Activated naive CD8-positive, alpha-beta T cell treated with anti-CD3 and anti-CD28 coated beads, Interleukin-2, amount 50 U/mL, for 16 hours (primary cell): ENCODE data around the gene RNF32.
"Not testable (repeated sequence)": the region's sequence is repeated elsewhere in the genome, so short reads cannot be mapped to it uniquely, and the experiment has no call there.

Source experiments
- DNase-seq: peaks from one replicate; pipeline ENCODE4 v3.0.0-alpha.2; 2020; ENCODE audit warnings: low read depth, low spot score

RNF32 gene

DNA sequence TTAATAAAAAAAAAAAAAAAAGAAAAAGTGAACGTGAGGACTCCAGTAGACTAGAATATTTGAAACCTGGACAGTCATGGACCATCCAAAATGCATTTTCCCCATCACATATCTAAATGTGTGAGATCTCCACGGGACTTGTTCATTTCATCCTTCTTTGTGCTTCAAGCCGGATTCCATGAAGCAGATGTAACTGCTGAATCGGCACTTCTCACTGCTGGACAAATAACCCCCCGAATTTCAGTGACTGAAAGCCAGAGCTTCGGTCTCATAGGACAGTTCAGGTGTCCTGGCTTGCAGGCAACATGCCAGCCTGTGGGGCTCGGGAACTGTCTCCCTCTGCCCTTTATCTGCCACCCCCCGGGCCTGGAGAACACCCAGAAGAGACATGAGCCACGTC lies 33.3 kb downstream of the RNF32 start:
- no peak for DNase-seq

DNA sequence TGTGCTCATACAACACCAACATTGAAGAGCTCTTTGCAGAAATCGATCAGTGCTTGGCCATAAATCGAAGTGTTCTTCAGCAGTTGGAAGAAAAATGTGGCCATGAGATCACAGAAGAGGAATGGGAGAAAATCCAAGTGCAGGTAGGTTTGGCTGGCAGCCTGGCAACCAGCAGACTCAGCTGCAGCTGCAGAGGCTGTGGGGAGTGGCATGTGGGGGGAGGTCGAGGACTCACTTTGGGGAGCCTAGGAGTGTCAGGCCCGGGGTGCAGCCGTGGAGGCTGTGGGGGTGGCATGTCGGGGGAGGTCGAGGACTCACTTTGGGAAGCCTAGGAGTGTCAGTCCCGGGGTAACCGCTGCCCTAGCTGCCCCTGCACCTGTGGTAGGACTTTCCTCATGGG lies 35.1 kb downstream of the RNF32 start:
- DNase-seq, result no peak

DNA sequence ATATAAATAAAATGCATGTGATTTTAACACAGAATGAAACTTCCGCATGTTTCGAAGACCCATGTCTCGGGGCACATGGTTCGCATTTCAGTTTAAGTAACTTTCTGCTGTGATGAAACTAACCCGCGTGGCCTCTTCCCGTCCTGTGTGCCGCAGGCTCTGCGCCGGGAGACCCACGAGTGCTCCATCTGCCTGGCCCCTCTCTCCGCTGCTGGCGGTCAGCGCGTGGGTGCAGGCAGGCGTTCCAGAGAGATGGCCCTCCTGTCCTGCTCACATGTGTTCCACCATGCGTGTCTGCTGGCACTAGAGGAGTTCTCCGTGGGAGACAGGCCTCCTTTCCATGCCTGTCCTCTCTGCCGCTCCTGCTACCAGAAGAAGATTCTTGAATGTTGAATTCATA lies 35.7 kb downstream of the RNF32 start:
- no peak for DNase-seq

DNA sequence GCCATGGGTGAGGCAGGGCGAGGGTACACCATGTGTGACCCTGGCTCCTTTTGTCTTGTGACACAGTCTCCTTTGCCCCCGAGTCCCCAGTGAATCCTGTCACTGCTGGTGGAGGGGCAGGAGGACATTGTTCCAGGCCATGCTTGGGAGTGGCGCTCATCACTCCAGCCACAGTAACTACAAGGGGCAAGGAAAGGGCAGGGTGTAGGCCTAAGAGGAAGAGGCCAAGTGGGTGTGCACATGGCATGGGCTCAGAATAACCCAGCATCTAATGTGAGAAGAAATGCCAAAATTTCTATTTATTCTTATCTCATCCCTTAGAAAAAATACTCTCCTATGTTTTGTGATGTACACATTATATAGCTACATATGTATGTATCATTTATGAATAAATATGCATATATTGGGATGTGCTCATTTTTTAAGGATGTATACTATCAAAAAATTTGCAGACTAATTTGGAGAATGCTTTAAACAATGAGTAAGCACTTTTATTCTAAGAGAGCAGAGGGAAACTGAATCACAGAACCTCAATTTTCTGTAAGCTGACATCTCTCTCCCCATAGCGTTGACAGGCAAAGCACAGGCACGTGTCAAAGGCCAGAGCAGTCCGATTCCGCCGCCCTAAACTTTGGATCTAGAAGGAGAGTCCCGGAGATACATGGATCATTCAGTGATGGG lies 36.9 kb downstream of the RNF32 start:
- no peak for DNase-seq

DNA sequence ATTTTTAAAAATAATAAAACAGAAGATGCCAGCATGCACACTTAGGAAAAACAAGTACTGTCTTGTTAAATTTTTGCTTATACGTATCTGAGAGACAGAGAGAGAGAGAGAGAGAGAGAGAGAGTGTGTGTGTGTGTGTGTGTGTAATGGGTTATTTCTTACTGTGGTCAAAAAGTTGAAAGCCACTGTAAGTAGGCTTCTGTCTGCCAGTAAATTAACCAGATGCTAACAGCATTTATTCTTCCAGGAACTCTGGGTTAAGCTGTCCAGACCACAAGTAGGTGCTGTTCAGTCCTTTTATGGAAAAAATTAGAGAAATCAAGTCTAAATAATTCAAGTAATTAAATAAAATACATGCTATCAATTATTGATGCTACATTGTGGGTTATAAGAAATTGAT lies 39.7 kb downstream of the RNF32 start:
- no peak for DNase-seq

DNA sequence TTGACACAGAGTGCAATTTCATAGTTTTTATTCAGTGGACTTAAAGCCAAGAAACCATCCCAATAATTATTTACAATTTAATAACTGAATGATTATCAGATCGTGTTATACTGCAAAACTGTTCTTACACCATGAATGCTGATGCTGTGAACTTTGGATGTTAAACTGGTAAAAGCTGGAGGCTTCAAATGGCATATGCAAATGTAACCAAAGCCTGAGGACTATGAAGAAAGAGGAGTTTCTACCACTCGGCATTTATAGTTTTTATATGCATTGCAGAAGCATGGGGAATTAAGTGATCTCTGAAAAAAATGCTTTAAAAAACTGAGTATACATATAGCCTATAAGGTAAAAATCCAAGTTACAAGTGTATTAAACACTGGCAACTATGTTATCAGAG lies 42.4 kb downstream of the RNF32 start:
- no peak for DNase-seq

DNA sequence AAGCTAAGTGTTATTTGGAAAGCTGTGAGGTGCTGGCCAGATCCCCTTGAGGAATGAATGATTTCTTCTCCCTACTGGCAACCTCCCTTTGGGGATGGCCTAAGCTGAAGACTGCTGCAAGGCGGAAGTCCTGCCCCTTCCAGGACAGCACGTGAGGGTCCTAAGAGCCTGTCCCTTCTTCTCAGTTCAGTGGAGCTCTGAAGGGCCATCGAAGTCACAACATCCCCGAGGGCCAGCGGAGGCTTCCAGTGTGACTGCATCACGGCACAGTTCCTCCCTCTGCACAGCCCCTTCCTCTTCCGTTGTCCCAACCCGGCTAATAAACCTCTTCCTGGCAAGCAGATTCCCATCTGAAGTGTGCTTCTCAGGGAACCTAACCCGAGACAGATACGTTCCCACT lies 43.7 kb downstream of the RNF32 start:
- DNase-seq, result no peak

DNA sequence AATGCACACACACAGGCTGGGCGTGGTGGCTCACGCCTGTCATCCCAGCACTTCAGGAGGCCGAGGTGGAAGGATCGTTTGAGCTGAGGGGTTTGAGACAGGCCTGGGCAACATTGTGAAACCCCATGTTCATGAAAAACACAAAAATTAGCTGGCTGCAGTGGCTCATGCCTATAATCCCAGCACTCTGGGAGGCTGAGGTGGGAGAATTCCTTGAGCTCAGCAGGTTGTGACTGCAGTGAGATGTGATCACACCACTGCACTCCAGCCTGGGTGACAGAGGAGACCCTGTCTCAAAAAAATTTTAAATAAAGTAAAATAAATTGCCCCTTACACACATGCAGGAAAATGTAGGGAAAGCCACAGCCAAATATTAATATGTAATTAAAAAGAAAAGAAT lies 44.1 kb downstream of the RNF32 start:
- no peak for DNase-seq

DNA sequence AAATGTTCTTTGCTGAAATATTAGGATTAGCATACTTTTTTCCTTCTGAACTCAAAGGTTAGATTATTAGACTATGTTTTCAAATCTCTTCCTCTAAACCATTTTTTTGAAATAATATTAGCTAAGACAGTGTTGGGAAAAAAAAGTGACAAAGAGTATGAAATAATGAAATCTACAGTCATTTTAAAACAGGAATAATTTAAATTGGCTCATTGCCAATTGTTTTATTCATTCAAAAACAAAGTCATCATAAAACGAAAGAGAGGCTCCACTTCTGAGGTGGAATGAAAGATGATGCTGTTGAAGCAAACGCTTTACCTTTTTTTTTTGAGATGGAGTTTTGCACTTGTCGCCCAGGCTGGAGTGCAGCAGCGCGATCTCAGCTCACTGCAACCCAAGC lies 51.2 kb downstream of the RNF32 start:
- no peak for DNase-seq

DNA sequence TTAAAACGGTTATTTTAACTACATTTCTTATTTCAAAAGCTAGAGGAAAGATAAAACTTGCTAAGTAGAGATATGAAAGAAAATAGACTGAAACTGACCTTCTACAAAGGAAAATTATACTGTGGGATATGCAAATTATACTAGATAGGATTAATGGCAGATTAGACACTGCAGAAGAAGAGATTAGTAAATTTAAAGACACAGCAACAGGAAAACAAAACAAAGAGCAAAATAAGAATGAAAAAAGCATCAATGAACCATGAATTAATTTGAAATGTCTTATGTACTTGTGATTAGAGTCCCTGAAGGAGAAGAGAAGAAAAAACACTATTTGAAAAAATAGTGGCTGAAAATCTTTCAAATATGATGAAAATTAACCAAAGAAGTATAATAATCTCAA lies 52.3 kb downstream of the RNF32 start:
- no peak for DNase-seq

DNA sequence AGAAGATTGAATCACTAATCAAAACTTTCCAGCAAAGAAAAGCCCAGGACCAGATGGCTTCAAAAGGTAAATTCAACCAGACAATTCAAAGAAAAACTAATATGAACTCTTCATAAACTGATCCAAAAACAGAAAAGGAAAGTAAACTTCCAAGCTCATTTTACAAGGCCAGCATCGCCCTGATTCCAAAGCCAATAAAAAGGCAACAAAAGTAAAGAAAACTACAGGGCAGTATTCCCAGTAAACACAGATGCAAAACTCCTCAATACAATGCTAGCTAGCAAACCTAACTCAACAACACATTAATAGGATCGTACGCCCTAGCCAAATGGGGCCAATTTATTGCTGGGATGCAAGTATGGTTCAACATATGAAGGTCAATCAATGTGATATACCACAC lies 53.1 kb downstream of the RNF32 start:
- no peak for DNase-seq

DNA sequence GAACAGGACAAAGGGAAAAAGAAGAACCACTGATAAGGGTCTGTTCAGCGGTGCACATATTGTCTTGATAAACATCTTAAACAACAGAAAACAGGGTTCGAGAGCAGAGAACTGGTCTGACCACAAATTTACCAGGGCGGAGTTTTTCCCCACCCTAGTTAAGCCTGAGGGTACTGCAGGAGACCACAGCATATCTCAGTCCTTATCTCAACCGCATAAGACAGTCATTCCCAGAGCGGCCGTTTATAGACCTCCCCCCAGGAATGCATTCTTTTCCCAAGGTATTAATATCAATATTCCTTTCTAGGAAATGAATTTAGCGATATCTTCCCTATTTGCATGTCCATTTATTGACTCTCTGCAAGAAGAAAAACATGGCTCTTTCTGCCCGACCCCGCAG lies 56.7 kb downstream of the RNF32 start:
- not testable (repeated sequence) for DNase-seq

DNA sequence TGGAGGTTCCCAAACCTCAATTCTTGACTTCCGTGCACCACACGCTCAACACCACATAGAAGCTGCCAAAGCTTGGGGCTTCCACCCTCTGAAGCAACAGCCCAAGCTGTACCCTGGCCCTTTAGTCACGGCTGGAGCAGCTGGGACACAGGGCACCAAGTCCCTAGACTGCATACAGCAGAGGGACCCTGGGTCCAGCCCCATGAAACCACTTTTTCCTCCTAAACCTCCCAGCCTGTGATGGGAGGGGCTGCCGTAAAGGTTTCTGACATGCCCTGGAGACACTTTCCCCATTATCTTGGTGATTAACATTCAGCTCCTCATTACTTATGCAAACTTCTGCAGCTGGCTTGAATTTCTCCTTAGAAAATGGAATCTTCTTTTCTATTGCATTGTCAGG lies 57.9 kb downstream of the RNF32 start:
- DNase-seq, result not testable (repeated sequence)

DNA sequence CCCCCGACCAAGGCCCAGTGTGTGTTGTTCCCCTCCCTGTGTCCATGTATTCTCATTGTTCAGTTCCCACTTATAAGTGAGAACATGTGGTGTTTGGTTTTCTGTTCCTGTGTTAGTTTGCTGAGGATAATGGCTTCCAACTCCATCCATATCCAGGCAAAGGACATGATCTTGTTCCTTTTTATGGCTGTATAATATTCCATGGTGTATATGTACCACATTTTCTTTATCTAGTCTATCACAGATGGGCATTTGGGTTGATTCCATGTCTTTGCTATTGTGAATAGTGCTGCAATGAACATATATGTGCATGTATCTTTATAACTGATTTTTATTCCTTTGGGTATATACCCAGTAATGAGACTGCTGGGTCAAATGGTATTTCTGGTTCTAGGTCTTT lies 61.2 kb downstream of the RNF32 start:
- not testable (repeated sequence) for DNase-seq

DNA sequence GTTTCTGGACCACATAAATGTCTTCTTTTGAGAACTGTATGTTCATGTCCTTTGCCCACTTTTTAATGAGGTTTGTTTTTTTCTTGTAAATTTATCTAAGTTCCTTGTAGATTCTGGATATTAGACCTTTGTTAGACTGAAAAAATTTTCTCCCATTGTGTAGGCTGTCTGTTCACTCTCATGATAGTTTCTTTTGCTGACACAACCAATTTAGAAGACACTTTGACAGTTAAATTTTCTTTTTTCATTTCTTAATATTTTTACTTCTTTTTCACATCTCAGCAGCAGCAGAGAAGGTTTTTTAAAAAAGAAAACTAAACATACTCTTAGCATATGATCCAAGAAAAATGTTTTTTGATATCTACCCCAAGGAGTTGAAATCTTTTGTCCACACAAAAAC lies 61.8 kb downstream of the RNF32 start:
- no peak for DNase-seq

DNA sequence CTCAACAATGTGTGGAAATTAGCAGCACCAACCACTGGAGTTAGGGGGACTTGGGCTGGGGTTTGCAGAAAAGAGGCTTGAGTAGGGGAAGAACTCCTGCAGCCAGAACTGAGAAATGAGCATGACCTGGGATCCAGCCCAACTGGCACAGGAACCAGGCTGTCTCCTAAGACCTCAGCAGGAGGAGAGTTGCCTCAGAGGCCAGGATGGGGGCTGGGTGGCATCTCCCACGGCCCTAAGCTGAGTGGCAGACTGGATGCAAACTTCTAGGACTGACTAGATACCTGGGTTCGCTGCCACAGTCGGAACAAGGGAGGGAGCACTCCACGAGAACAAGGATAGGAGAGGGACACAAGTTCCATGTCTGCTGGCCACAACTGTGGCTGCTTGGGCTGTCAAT lies 62.6 kb downstream of the RNF32 start:
- no peak for DNase-seq

DNA sequence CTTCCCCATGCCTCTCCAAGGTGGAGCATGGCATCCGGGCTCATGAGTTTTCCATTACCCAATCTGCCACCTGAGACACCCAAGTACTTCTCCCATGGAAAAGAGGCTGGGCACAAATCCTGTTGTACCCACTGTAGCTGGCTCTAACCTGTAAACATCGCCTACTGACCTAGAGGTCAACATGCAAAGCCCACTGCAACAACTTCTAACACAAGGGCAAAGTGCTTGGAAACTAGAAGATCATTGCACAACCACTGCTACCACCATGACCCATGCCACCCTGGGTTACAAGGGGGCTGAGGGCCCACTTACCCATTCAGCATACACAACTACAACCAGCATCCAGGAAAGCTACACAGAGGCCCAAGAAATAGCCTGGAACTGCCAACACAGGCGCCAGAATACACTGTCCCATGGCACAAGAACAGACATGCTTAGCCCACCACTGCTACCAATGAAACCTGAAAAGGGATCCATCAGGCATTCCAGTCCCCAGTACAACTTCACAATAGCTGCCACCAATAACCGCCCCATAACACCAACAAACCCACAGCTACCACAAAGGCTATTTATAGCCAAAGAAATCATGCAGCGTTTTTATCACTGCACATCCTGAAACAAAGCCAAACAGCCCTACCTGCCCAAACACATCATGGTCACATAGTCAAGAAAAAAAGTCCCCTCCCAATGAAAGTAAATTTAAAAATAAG lies 63.4 kb downstream of the RNF32 start:
- no peak for DNase-seq

DNA sequence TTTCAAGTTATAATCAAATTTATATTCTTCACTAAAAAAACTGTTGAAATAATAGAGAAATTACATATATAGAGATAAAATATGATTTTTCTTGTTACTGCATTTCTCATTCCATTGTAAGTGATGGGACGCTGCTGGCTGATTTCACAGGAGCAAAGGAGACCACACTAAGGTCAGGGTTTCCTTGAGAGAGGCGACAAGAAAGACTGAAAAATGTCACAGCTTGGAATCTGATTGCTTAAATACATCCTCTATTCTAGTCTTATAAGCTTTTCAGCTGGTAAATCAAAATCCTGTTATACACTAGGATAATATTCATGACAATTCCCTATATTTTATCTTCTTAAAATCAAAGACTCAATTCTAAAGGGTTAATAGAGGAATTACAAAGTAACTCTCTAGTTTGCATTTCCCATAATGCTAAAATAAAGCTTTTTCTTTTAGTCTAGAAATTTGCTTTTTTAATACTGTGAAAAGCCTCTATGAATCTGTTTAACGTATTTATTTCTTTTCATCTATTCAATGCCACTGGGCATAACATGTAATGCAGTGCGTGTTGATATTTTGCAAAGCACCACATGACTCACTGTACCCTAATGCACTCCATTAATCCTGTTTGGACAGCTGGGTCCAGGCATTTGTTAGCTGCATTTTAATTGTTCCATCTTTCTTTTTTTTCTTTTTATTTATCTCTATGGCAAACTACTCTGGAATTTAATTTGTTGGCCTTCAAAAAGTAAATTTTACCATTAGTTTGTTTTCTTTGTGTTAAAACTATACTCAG lies 81.7 kb downstream of the RNF32 start:
- DNase-seq, result no peak

DNA sequence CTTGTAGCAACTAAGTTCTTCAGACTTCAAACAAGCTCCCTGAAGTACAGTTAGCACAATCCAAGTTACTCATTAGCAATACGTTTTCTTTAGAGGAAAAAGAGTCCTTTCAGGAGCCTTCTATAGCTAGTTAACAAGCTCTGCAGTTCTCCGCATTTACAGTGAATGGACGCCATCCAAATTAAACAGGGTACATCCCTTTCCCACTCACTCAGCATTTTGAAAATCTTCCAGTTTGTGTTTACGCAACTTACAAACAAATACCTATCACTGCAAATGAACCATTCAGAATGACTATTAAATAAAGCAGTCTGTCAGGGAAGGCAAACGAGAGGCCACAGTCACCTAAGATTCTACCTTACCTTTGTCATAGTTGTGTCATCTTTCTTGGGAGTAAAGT lies 84.5 kb downstream of the RNF32 start:
- no peak for DNase-seq

DNA sequence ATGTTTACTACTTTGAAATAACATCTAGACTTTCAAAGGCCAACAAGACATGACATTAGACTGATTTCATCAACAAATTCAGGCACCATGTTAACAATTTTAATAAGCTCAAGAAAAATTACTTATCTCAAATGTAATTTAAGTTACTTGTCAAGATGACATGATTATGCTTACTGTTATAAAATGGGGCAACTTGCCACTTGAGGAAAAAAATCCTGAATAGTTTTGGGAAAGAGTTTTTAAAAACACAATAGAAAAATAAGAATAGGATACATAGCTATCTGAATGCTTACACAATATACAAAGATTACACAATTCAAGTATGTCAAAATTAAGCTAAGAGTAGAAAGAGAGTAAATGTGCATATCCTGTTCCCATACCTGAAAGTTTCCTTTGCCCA lies 85.4 kb downstream of the RNF32 start:
- DNase-seq, result no peak
